ENCODE measurements around the gene PPP1R15B. TPM values are rescaled to one million over a fixed set of nuclear protein-coding genes. Genes with fewer than 3 reads are reported as not detected.
A peak's percentile ranks its signal among the peaks of the same experiment; 100 is the strongest.

Gene PPP1R15B
- total RNA-seq, 1 donor from 2014 or later: 70.6 TPM

- no peaks in the 10 kb centered on the region for H3K9me3 Mint-ChIP-seq
- peaks cover 83% of the 10 kb centered on the region for H3K36me3 Mint-ChIP-seq (ENCODE audit: low read depth)
- ChIA-PET CTCF (interaction anchor here (0.6 to 28.1 kb wide), 7 partner anchors 18 to 694 kb away, joined by 3 to 1006 read pairs (median 4); partner anchors contain the start of gene PIK3C2B), POLR2A (interaction anchor here (0.7 to 13.8 kb wide), 14 partner anchors 11 to 235 kb away, joined by 3 to 413 read pairs (median 10); partner anchors contain the start of genes MDM4 and PIK3C2B)
- ATAC-seq (ENCODE audit: low read depth): no peak
- peak overlapping the region; percentile 63 for H3K4me3 Mint-ChIP-seq
- H3K27me3 Mint-ChIP-seq: no peaks in the 10 kb centered on the region
- peak overlapping the region; percentile 85 for H3K27ac Mint-ChIP-seq
- TF ChIP-seq CTCF (IDR thresholded peaks at IDR 0.05): no peak
- peaks cover 85% of the 10 kb centered on the region for H3K4me1 Mint-ChIP-seq
- no peak for DNase-seq
- intact Hi-C loops (cut with micrococcal nuclease): loop anchor here (1.0 to 5.0 kb wide), 2 partner anchors 45 to 313 kb away; partner anchors contain the start of gene PIK3C2B
Measured at GRCh38 chr1:204448991-204449677, 37.5 kb upstream of the PPP1R15B start.

DNA sequence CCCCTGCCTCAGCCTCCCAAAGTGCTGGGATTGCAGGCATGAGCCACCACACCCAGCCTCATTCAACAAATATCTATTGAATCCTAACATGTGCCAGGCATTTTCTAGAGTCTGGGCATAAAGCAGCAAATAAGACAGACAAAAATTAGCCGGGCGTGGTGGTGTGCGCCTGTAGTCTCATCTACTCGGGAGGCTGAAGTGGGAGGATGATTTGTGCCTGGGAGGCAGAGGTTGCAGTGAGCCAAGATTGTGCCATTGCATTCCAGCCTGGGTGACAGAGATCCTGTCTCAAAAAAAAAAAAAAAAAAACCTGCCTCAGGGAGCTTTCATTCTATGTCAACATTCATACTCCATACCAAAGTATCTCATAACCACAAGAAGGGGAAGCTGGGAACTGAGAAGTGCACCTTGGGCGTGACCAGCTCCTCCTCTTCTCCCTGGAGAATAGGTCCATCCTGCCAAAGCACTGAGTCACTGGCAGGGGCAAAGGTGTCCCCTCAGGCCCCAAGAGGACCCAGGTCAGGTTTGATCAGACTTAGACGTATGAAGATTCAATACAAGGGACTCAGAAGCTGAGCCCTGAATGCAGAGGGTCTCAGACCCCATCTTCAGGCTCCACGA, 36.8 kb upstream of the PPP1R15B start:
- H3K4me3 Mint-ChIP-seq: peak overlapping the region; percentile 63
- ATAC-seq (ENCODE audit: low read depth): peak; percentile 20
- H3K4me1 Mint-ChIP-seq: peaks cover 78% of the 10 kb centered on the region
- no peak for TF ChIP-seq CTCF (IDR thresholded peaks at IDR 0.05)
- no peaks in the 10 kb centered on the region for H3K27me3 Mint-ChIP-seq
- POLR2A ChIA-PET: interaction anchor here (0.7 to 13.8 kb wide), 12 partner anchors 10 to 234 kb away, joined by 3 to 413 read pairs (median 26); partner anchors contain the start of genes MDM4 and PIK3C2B
- H3K27ac Mint-ChIP-seq: peak overlapping the region; percentile 85
- intact Hi-C loops (cut with micrococcal nuclease): loop anchor here (1.0 to 5.0 kb wide), 2 partner anchors 46 to 314 kb away; partner anchors contain the start of gene PIK3C2B
- H3K9me3 Mint-ChIP-seq: no peaks in the 10 kb centered on the region
- peaks cover 86% of the 10 kb centered on the region for H3K36me3 Mint-ChIP-seq (ENCODE audit: low read depth)
- CTCF ChIA-PET: interaction anchor here (0.6 to 28.1 kb wide), 10 partner anchors 17 to 693 kb away, joined by 3 to 1006 read pairs (median 8); partner anchors contain the start of gene PIK3C2B
- no peak for DNase-seq

GRCh38 chr1:204447736-204448135, 36.1 kb upstream of the PPP1R15B start:
- intact Hi-C loops (cut with micrococcal nuclease): loop anchor here (1.0 to 5.0 kb wide), 4 partner anchors 13 to 359 kb away; partner anchors contain the start of gene PIK3C2B
- peaks cover 71% of the 10 kb centered on the region for H3K4me1 Mint-ChIP-seq
- ChIA-PET CTCF (interaction anchor here (1.3 to 28.1 kb wide), 9 partner anchors 10 to 359 kb away, joined by 3 to 1006 read pairs (median 15); partner anchors contain the start of gene PIK3C2B), POLR2A (interaction anchor here (0.8 to 13.8 kb wide), 10 partner anchors 9 to 68 kb away, joined by 3 to 413 read pairs (median 45); partner anchors contain the start of genes MDM4 and PIK3C2B)
- no peak for ATAC-seq (ENCODE audit: low read depth)
- peaks cover 88% of the 10 kb centered on the region for H3K36me3 Mint-ChIP-seq (ENCODE audit: low read depth)
- TF ChIP-seq CTCF (IDR thresholded peaks at IDR 0.05): no peak
- no peaks in the 10 kb centered on the region for H3K27me3 Mint-ChIP-seq
- no peak for DNase-seq
- H3K4me3 Mint-ChIP-seq: no peak overlapping the region
- no peaks in the 10 kb centered on the region for H3K9me3 Mint-ChIP-seq
- H3K27ac Mint-ChIP-seq: no peak overlapping the region

GRCh38 chr1:204447190-204447589, 35.6 kb upstream of the PPP1R15B start:
- no peak overlapping the region for H3K27ac Mint-ChIP-seq
- H3K36me3 Mint-ChIP-seq (ENCODE audit: low read depth): peaks cover 94% of the 10 kb centered on the region
- intact Hi-C loops (cut with micrococcal nuclease): loop anchor here (2.0 to 5.0 kb wide), 3 partner anchors 14 to 360 kb away; no protein-coding TSS in a partner anchor
- ATAC-seq (ENCODE audit: low read depth) (no peak), DNase-seq (no peak)
- CTCF ChIA-PET: interaction anchor here (1.0 to 28.1 kb wide), 15 partner anchors 10 to 360 kb away, joined by 3 to 1006 read pairs (median 8); partner anchors contain the start of genes MDM4 and PIK3C2B
- no peak for TF ChIP-seq CTCF (IDR thresholded peaks at IDR 0.05)
- peaks cover 65% of the 10 kb centered on the region for H3K4me1 Mint-ChIP-seq
- no peak overlapping the region for H3K4me3 Mint-ChIP-seq
- H3K9me3 Mint-ChIP-seq: no peaks in the 10 kb centered on the region
- H3K27me3 Mint-ChIP-seq: no peaks in the 10 kb centered on the region
- POLR2A ChIA-PET: interaction anchor here (0.8 to 13.8 kb wide), 12 partner anchors 9 to 69 kb away, joined by 3 to 413 read pairs (median 9); partner anchors contain the start of genes MDM4 and PIK3C2B
